ENCODE data around the gene UNC13D.

Gene UNC13D

GRCh38 chr17:75850928-75851692 is 6.9 kb upstream of the UNC13D start:
- DNase-seq (ENCODE audit: low read depth): no peak
- TF ChIP-seq CTCF (IDR thresholded peaks at IDR 0.05; ENCODE audit: control insufficient read depth, insufficient read depth, low read depth, low read length, missing control alignments): no peak
- no peak overlapping the region for H3K4me3 ChIP-seq (ENCODE audit: control insufficient read depth, low read depth, low read length)

GRCh38 chr17:75849724-75850123 is 5.5 kb upstream of the UNC13D start:
- TF ChIP-seq CTCF (IDR thresholded peaks at IDR 0.05; ENCODE audit: control insufficient read depth, insufficient read depth, low read depth, low read length, missing control alignments): no peak

GRCh38 chr17:75849279-75849646 is 5.1 kb upstream of the UNC13D start:
- DNase-seq (ENCODE audit: low read depth): no peak
- H3K4me3 ChIP-seq (ENCODE audit: control insufficient read depth, low read depth, low read length): no peak overlapping the region
- TF ChIP-seq CTCF (IDR thresholded peaks at IDR 0.05; ENCODE audit: control insufficient read depth, insufficient read depth, low read depth, low read length, missing control alignments): no peak

More at GRCh38 chr17:75849724-75850123, 5.5 kb upstream of the UNC13D start:
- DNase-seq (ENCODE audit: low read depth): no peak
- no peak overlapping the region for H3K4me3 ChIP-seq (ENCODE audit: control insufficient read depth, low read depth, low read length)

- peak; percentile 80 for TF ChIP-seq CTCF (IDR thresholded peaks at IDR 0.05; ENCODE audit: control insufficient read depth, insufficient read depth, low read depth, low read length, missing control alignments)
- no peak for DNase-seq (ENCODE audit: low read depth)
- no peak overlapping the region for H3K4me3 ChIP-seq (ENCODE audit: control insufficient read depth, low read depth, low read length)
Measured at GRCh38 chr17:75848523-75849278, 4.5 kb upstream of the UNC13D start.

- H3K4me3 ChIP-seq (ENCODE audit: control insufficient read depth, low read depth, low read length): no peak overlapping the region
- DNase-seq (ENCODE audit: low read depth): no peak
- TF ChIP-seq CTCF (IDR thresholded peaks at IDR 0.05; ENCODE audit: control insufficient read depth, insufficient read depth, low read depth, low read length, missing control alignments): no peak
Measured at GRCh38 chr17:75847614-75848522, 3.7 kb upstream of the UNC13D start.

Data from AG09309 (cell line).